CD8-positive, alpha-beta memory T cell (primary cell): ENCODE data around the gene MEN1. TPM values are rescaled to one million over a fixed set of nuclear protein-coding genes. Genes with fewer than 3 reads are reported as not detected.
A peak's percentile ranks its signal among the peaks of the same experiment; 100 is the strongest.

Experiments used
- CTCF ChIA-PET: fragments of 350-600 bp; sonication (Branson Sonifier 250); formaldehyde crosslinking; loops from one replicate; lab custom pipeline; 2021; ENCODE audit warnings: antibody characterized with exemption; lab: Charles Lee
- POLR2A ChIA-PET: fragments of 350-600 bp; sonication (Branson Sonifier 250); formaldehyde crosslinking; loops from one replicate; lab custom pipeline; 2021; ENCODE audit warnings: antibody characterized with exemption; lab: Charles Lee
- DNase-seq, 5 donors: peaks; one replicate each; pipeline versions ENCODE4 v3.0.0 to v3.0.0-alpha.2; 2020 to 2022; ENCODE audit warnings: mixed read lengths in 1 of 5
- H3K27ac ChIP-seq: one replicate; pipeline ENCODE4 v1.7.0; 2013; ENCODE audit warnings: low read depth, mild to moderate bottlenecking, low read length, moderate library complexity
- H3K27me3 ChIP-seq: 2 replicates; pipeline ENCODE4 v1.7.0; 2013; ENCODE audit warnings: low read length, mild to moderate bottlenecking; ENCODE audit not compliant: insufficient read depth, poor library complexity, severe bottlenecking
- H3K36me3 ChIP-seq: 2 replicates; pipeline ENCODE4 v1.7.0; 2013; ENCODE audit warnings: mild to moderate bottlenecking, low read length, moderate library complexity; ENCODE audit not compliant: insufficient read depth
- H3K4me1 ChIP-seq: 2 replicates; pipeline ENCODE4 v1.7.0; 2013; ENCODE audit warnings: mild to moderate bottlenecking, low read length, moderate library complexity; ENCODE audit not compliant: insufficient read depth
- H3K4me3 ChIP-seq: 2 replicates; pipeline ENCODE4 v1.7.0; 2013; ENCODE audit warnings: mild to moderate bottlenecking, low read length
- H3K9me3 ChIP-seq: 2 replicates; pipeline ENCODE4 v1.7.0; 2013; ENCODE audit warnings: mild to moderate bottlenecking, low read length
- H3K27ac Mint-ChIP-seq, 8 donors: one replicate each; pipeline ENCODE4 v1.8.0; 2020 to 2021; ENCODE audit warnings: mixed read lengths in 8 of 8, mild to moderate bottlenecking in 6 of 8, inconsistent platforms in 3 of 8, moderate library complexity in 3 of 8
- H3K27me3 Mint-ChIP-seq, 2 donors: one replicate each; pipeline ENCODE4 v1.8.0; 2020 to 2021; ENCODE audit warnings: mixed read lengths in 2 of 2, mild to moderate bottlenecking in 1 of 2, moderate library complexity in 1 of 2
- H3K36me3 Mint-ChIP-seq, 3 donors: one replicate each; pipeline ENCODE4 v1.8.0; 2020 to 2021; ENCODE audit warnings: mixed read lengths in 3 of 3, inconsistent platforms in 1 of 3, mild to moderate bottlenecking in 1 of 3
- H3K4me1 Mint-ChIP-seq, 3 donors: one replicate each; pipeline ENCODE4 v1.8.0; 2020 to 2021; ENCODE audit warnings: mixed read lengths in 3 of 3, inconsistent platforms in 1 of 3, mild to moderate bottlenecking in 1 of 3
- H3K4me3 Mint-ChIP-seq, 7 donors: one replicate each; pipeline ENCODE4 v1.8.0; 2020 to 2021; ENCODE audit warnings: mixed read lengths in 7 of 7, mild to moderate bottlenecking in 6 of 7, moderate library complexity in 4 of 7, inconsistent platforms in 2 of 7
- H3K9me3 Mint-ChIP-seq, 5 donors: one replicate each; pipeline ENCODE4 v1.8.0; 2020 to 2022; ENCODE audit warnings: mixed read lengths in 5 of 5, mild to moderate bottlenecking in 3 of 5, moderate library complexity in 2 of 5, inconsistent platforms in 1 of 5
- polyA plus RNA-seq: library from polyadenylated mRNA; unstranded; fragments of 300-500 nt; fragmentation: Illumina TruSeq; gene quantifications from one replicate; pipeline ENCODE4 v1.2.3, GENCODE V29; 2021
- total RNA-seq, 2 experiments: library from RNA; stranded (reverse); gene quantifications; one replicate each; pipeline ENCODE4 v1.2.3, GENCODE V29; 2021

Gene MEN1
- 10 to 100 TPM; 45.8 to 47.7 TPM for total RNA-seq
- 45.0 TPM for polyA plus RNA-seq

- peak within 1 kb of the TSS; percentile 89 to 97 (median 94) for H3K27ac Mint-ChIP-seq
- ChIA-PET CTCF (interaction anchor here (0.7 to 1.7 kb wide), 12 partner anchors 10 to 122 kb away, joined by 3 to 9 read pairs (median 3); partner anchors contain the start of gene SF1), POLR2A (interaction anchor here (0.9 to 3.2 kb wide), 9 partner anchors 8 to 312 kb away, joined by 3 to 43 read pairs (median 3); partner anchors contain the start of genes CDC42BPG, FAU, MRPL49 and SF1)
These were observed at the start of gene MEN1 for GRCh38 chr11:64810271-64810890. Gene MEN1, minus strand, starts transcription at chr11:64810551. Its CDS starts 442 bp downstream, at chr11:64810109.

GRCh38 chr11:64859542-64860414 is 49.4 kb upstream of the MEN1 start:
- peaks cover 0 to 1% of the 10 kb centered on the region in 2 donors for H3K27me3 Mint-ChIP-seq
- peak overlapping the region; percentile 96 to 99 (median 98) for H3K27ac Mint-ChIP-seq
- Histone ChIP-seq H3K36me3 (peaks cover 11% of the 10 kb centered on the region), H3K9me3 (no peaks in the 10 kb centered on the region), H3K27ac (peak overlapping the region; percentile 68), H3K27me3 (no peaks in the 10 kb centered on the region), H3K4me1 (peaks cover 100% of the 10 kb centered on the region), H3K4me3 (peak overlapping the region; percentile 47)
- H3K9me3 Mint-ChIP-seq: no peaks in the 10 kb centered on the region
- peak overlapping the region; percentile 79 to 92 (median 87) for H3K4me3 Mint-ChIP-seq
- ChIA-PET POLR2A (interaction anchor here (1.1 to 24.3 kb wide), 9 partner anchors 6 to 253 kb away, joined by 3 to 569 read pairs (median 6); partner anchors contain the start of genes EHD1, RASGRP2 and SF1), CTCF (interaction anchor here (0.8 to 32.1 kb wide), 5 partner anchors 9 to 118 kb away, joined by 3 to 1256 read pairs (median 55); partner anchors contain the start of genes CDC42BPG, EHD1 and RASGRP2)
- H3K4me1 Mint-ChIP-seq: peaks cover 83 to 93% (median 88%) of the 10 kb centered on the region in 3 donors
- peaks cover 3 to 54% (median 15%) of the 10 kb centered on the region in 3 donors for H3K36me3 Mint-ChIP-seq
- DNase-seq: peak in 3 of 5 donors; percentile 77 to 81 (median 80)

More at GRCh38 chr11:64810271-64810890, at the start of gene MEN1:
- Histone ChIP-seq H3K4me1 (peaks cover 15% of the 10 kb centered on the region), H3K27ac (peak within 1 kb of the TSS; percentile 78), H3K27me3 (no peaks in the 10 kb centered on the region), H3K4me3 (peak within 1 kb of the TSS; percentile 83), H3K36me3 (peaks cover 13% of the 10 kb centered on the region), H3K9me3 (no peaks in the 10 kb centered on the region)
- Mint-ChIP-seq H3K4me1 (peaks cover 23 to 33% (median 30%) of the 10 kb centered on the region in 3 donors), H3K27me3 (peaks cover 0 to 3% of the 10 kb centered on the region in 2 donors), H3K9me3 (no peaks in the 10 kb centered on the region), H3K4me3 (peak within 1 kb of the TSS; percentile 85 to 96 (median 94)), H3K36me3 (peaks cover 0 to 40% (median 0%) of the 10 kb centered on the region in 3 donors)
- peak; percentile 55 to 84 (median 75) for DNase-seq

DNA sequence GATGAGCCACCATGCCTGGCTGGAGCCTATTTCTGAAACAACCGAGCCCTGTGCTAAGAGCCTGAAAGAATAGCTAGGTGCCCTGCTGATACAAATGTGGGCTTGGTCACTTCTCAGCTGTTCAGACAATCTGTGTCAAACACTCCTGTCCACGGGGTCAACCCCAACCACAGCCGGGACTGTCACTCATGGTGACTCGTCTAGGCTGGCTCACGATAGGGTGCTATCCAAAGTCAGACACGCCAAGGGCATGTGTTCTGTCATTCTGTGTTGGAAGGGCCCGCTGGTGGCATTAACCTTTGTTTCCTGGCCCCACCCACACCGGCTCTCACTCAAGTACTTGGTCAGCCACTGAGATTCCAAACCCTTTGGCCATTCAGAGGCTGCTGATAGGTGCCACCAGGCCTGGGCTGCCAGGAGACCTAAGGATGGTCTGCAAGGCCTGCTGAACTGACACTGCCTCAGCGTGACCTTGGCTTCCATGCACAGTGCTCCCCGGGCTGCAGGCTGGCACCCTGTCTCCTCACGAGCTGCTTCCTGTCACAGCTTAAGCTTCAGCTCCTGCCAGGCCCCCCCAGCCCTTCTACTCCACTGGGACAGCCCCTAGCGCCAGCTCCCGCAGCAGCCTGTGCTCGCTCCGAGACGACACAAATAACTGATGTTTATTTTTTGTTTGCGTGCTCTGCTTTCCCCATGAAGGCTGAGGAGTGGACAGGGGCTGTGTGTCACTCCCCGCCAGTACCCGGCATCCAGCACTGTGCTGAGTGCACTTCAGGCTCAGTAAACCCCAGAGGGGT is 48.3 kb upstream of the MEN1 start:
- peaks cover 15% of the 10 kb centered on the region for H3K36me3 ChIP-seq
- no peaks in the 10 kb centered on the region for H3K9me3 ChIP-seq
- H3K4me3 ChIP-seq: peak overlapping the region; percentile 47
- peaks cover 3 to 65% (median 15%) of the 10 kb centered on the region in 3 donors for H3K36me3 Mint-ChIP-seq
- H3K27me3 Mint-ChIP-seq: peaks cover 0 to 1% of the 10 kb centered on the region in 2 donors
- H3K27me3 ChIP-seq: no peaks in the 10 kb centered on the region
- H3K27ac ChIP-seq: peak overlapping the region; percentile 68
- DNase-seq: peak; percentile 65 to 80 (median 68)
- peaks cover 80 to 94% (median 90%) of the 10 kb centered on the region in 3 donors for H3K4me1 Mint-ChIP-seq
- H3K4me3 Mint-ChIP-seq: peak overlapping the region; percentile 79 to 92 (median 87)
- peaks cover 100% of the 10 kb centered on the region for H3K4me1 ChIP-seq
- ChIA-PET CTCF (interaction anchor here (1.6 to 32.1 kb wide), 4 partner anchors 9 to 114 kb away, joined by 8 to 1256 read pairs (median 186); partner anchors contain the start of genes CDC42BPG, EHD1 and RASGRP2), POLR2A (interaction anchor here (0.5 to 24.3 kb wide), 11 partner anchors 7 to 254 kb away, joined by 3 to 569 read pairs (median 6); partner anchors contain the start of genes EHD1, MEN1, RASGRP2 and SF1)
- H3K27ac Mint-ChIP-seq: peak overlapping the region; percentile 96 to 99 (median 98)
- H3K9me3 Mint-ChIP-seq: no peaks in the 10 kb centered on the region

GRCh38 chr11:64857485-64857884 is 47.1 kb upstream of the MEN1 start:
- Mint-ChIP-seq H3K9me3 (no peaks in the 10 kb centered on the region), H3K27me3 (peaks cover 0 to 1% of the 10 kb centered on the region in 2 donors), H3K27ac (peak overlapping the region; percentile 57 to 96 (median 82)), H3K36me3 (peaks cover 3 to 69% (median 15%) of the 10 kb centered on the region in 3 donors), H3K4me1 (peaks cover 82 to 94% (median 90%) of the 10 kb centered on the region in 3 donors), H3K4me3 (peak overlapping the region; percentile 2 to 56 (median 38))
- peaks cover 100% of the 10 kb centered on the region for H3K4me1 ChIP-seq
- POLR2A ChIA-PET: interaction anchor here (14.6 to 24.3 kb wide), 2 partner anchors 8 to 22 kb away, joined by 213 to 569 read pairs; partner anchors contain the start of gene EHD1
- no peak for DNase-seq
- no peaks in the 10 kb centered on the region for H3K9me3 ChIP-seq
- peak overlapping the region; percentile 6 for H3K27ac ChIP-seq
- H3K27me3 ChIP-seq: no peaks in the 10 kb centered on the region
- CTCF ChIA-PET: interaction anchor here (4.8 to 32.1 kb wide), 4 partner anchors 6 to 29 kb away, joined by 55 to 1256 read pairs (median 318); partner anchors contain the start of genes CDC42BPG and EHD1
- H3K4me3 ChIP-seq: no peak overlapping the region
- H3K36me3 ChIP-seq: peaks cover 15% of the 10 kb centered on the region

DNA sequence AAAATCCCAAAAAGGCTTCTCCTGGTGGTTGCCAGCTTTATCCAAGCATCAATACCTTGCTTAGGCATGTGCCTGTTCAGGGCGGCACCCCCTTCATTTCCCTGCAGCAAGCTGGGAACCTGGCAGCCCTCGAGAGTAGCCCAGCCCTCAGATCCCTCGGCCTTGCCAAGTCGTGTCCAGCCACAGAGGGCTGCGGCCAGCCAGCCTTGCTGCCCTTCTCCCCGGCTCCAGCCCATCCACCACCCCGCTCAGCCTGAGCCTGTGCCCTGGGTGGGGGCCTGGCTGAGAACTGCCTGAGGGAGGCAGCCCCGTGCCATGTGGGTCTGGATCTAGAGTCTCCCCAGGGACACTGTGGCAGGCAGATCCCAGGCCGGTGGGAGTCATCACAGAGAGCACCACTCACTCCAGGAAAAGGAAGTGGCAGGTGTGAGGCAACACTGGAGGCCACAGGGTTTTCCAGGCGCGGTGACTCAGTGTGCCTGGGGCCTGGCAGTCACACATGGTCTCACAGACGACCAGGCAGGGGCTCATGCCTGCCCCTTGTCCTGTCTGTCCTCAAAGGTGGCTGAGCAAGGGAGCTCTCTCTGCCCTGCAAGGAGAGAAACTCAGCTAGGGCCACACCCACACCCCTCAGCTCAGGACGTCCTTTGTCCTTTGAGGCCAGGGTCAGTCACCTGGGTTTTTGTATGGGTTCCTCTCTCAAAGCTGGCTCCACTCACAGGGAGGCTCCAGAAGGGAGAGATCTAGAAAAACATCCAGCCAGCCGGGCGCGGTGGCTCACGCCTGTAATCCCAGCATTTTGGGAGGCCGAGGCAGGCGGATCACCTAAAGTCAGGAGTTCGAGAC is 46.3 kb upstream of the MEN1 start:
- POLR2A ChIA-PET: interaction anchor here (14.6 to 24.3 kb wide), 2 partner anchors 9 to 22 kb away, joined by 213 to 569 read pairs; partner anchors contain the start of gene EHD1
- no peak overlapping the region for H3K4me3 ChIP-seq
- peaks cover 15% of the 10 kb centered on the region for H3K36me3 ChIP-seq

More for the DNA sequence above, 46.3 kb upstream of the MEN1 start:
- Histone ChIP-seq H3K9me3 (no peaks in the 10 kb centered on the region), H3K27me3 (no peaks in the 10 kb centered on the region), H3K27ac (no peak overlapping the region), H3K4me1 (peaks cover 100% of the 10 kb centered on the region)
- H3K9me3 Mint-ChIP-seq: no peaks in the 10 kb centered on the region
- DNase-seq: peak in 1 of 5 donors; percentile 56
- H3K4me3 Mint-ChIP-seq: peak overlapping the region; percentile 45 to 78 (median 75)
- CTCF ChIA-PET: interaction anchor here (0.6 to 32.1 kb wide), 4 partner anchors 7 to 147 kb away, joined by 3 to 1256 read pairs (median 318); partner anchors contain the start of genes CDC42BPG and EHD1
- peaks cover 0 to 1% of the 10 kb centered on the region in 2 donors for H3K27me3 Mint-ChIP-seq
- peaks cover 84 to 94% (median 91%) of the 10 kb centered on the region in 3 donors for H3K4me1 Mint-ChIP-seq
- peak overlapping the region; percentile 88 to 100 (median 93) for H3K27ac Mint-ChIP-seq
- H3K36me3 Mint-ChIP-seq: peaks cover 3 to 77% (median 15%) of the 10 kb centered on the region in 3 donors
